HepG2 (cell line): ENCODE results near the gene MRPS7. TPM values are rescaled to one million over a fixed set of nuclear protein-coding genes. Genes with fewer than 3 reads are reported as not detected.

Experiments
- GABPA ChIP-seq, 2 experiments: IDR thresholded peaks; 2 replicates each; pipeline ENCODE4 v1.6.1; 2011 to 2016; ENCODE audit warnings: low read depth in 2 of 2, low read length in 1 of 2, missing biosample characterization in 1 of 2, missing genetic modification characterization in 1 of 2
- HOXA7 ChIP-seq: sonication (generic); formaldehyde crosslinking; IDR thresholded peaks from 2 replicates; pipeline ENCODE4 v1.8.1; 2022; ENCODE audit warnings: mild to moderate bottlenecking, missing genetic modification reagents, moderate library complexity
- NCOA2 ChIP-seq: sonication (generic); formaldehyde crosslinking; IDR thresholded peaks from 2 replicates; pipeline ENCODE4 v1.8.0; 2022; ENCODE audit warnings: inconsistent platforms
- NFYC ChIP-seq: IDR thresholded peaks from 2 replicates; pipeline ENCODE4 v1.6.1; 2016; ENCODE audit warnings: missing genetic modification reagents, missing compliant biosample characterization
- NR2F1 ChIP-seq, 2 experiments: fragments of 450-650 bp in 1 of 2; formaldehyde crosslinking in 1 of 2; IDR thresholded peaks; 2 replicates each; pipeline versions ENCODE4 v1.5.0 to v1.6.1; 2016 to 2020; ENCODE audit warnings: mild to moderate bottlenecking in 1 of 2, missing compliant biosample characterization in 1 of 2, missing genetic modification reagents in 1 of 2, moderate library complexity in 1 of 2
- SMAD3 ChIP-seq: sonication (generic); formaldehyde crosslinking; IDR thresholded peaks from 2 replicates; pipeline ENCODE4 v1.4.0; 2020; ENCODE audit warnings: missing genetic modification reagents
- ZNF251 ChIP-seq: sonication (generic); formaldehyde crosslinking; IDR thresholded peaks from 2 replicates; pipeline ENCODE4 v1.9.0; 2021; ENCODE audit warnings: mild to moderate bottlenecking, missing genetic modification reagents
- ZNF256 ChIP-seq: sonication (generic); formaldehyde crosslinking; conservative IDR thresholded peaks from 2 replicates; pipeline ENCODE4 v1.4.0; 2020; ENCODE audit warnings: missing genetic modification reagents
- ZNF33B ChIP-seq: sonication (generic); formaldehyde crosslinking; IDR thresholded peaks from 2 replicates; pipeline ENCODE4 v1.5.1; 2020; ENCODE audit warnings: mild to moderate bottlenecking, missing genetic modification reagents
- ZNF382 ChIP-seq: sonication (generic); formaldehyde crosslinking; IDR thresholded peaks from 2 replicates; pipeline ENCODE4 v1.5.0; 2020; ENCODE audit warnings: missing genetic modification reagents, mild to moderate bottlenecking, borderline replicate concordance
- ZNF383 ChIP-seq: sonication (generic); formaldehyde crosslinking; IDR thresholded peaks from 2 replicates; pipeline ENCODE4 v1.4.0; 2020; ENCODE audit warnings: missing genetic modification reagents, mild to moderate bottlenecking, borderline replicate concordance
- ZNF446 ChIP-seq: sonication (generic); formaldehyde crosslinking; IDR thresholded peaks from 2 replicates; pipeline ENCODE4 v1.5.0; 2020; ENCODE audit warnings: mild to moderate bottlenecking, missing genetic modification reagents
- ZNF572 ChIP-seq: sonication (generic); formaldehyde crosslinking; IDR thresholded peaks from 2 replicates; pipeline ENCODE4 v1.5.1; 2020; ENCODE audit warnings: mild to moderate bottlenecking, missing genetic modification reagents
- ZNF615 ChIP-seq: sonication (generic); formaldehyde crosslinking; IDR thresholded peaks from 2 replicates; pipeline ENCODE4 v1.5.0; 2020; ENCODE audit warnings: mild to moderate bottlenecking, missing genetic modification reagents, borderline replicate concordance
- ZNF713 ChIP-seq: sonication (generic); formaldehyde crosslinking; IDR thresholded peaks from 2 replicates; pipeline ENCODE4 v1.4.0; 2020; ENCODE audit warnings: mild to moderate bottlenecking, missing genetic modification reagents
- polyA plus RNA-seq, 8 experiments: library from polyadenylated mRNA; depleted of rRNA in 3 of 8; stranded (reverse) in 7 of 8; unstranded in 1 of 8; fragments of >200 nt; fragmentation: Illumina TruSeq in 4 of 8; extraction: Trizol in 4 of 8; gene quantifications; 2 replicates each; pipeline versions ENCODE4 v1.2.1 to v1.2.3, GENCODE V29; 2011 to 2016; ENCODE audit warnings: low read depth in 4 of 8, missing spikeins in 1 of 8, mixed read lengths in 1 of 8; ENCODE audit not compliant: insufficient read depth in 1 of 8
- total RNA-seq, 5 experiments: library from RNA; depleted of rRNA; stranded (reverse); fragments of >200 nt; fragmentation: Illumina TruSeq; extraction: Trizol; gene quantifications; 2 replicates each; pipeline ENCODE4 v1.2.3, GENCODE V29; 2016; ENCODE audit warnings: low read depth in 1 of 5
- TF ChIP-seq, protein P1 (sequence below): sonication (generic); formaldehyde crosslinking; IDR thresholded peaks from 2 replicates; pipeline ENCODE4 v1.5.0; 2020; ENCODE audit warnings: mild to moderate bottlenecking, missing genetic modification reagents
- TF ChIP-seq, protein P2 (sequence below): IDR thresholded peaks from 2 replicates; pipeline ENCODE4 v1.6.1; 2012; ENCODE audit warnings: inconsistent platforms
- TF ChIP-seq, protein P3 (sequence below): sonication (generic); formaldehyde crosslinking; IDR thresholded peaks from 2 replicates; pipeline ENCODE4 v1.4.0; 2020; ENCODE audit warnings: missing genetic modification reagents
- TF ChIP-seq, protein P4 (sequence below): sonication (generic); formaldehyde crosslinking; IDR thresholded peaks from 2 replicates; pipeline ENCODE4 v1.5.0; 2020; ENCODE audit warnings: mild to moderate bottlenecking, missing genetic modification reagents
- TF ChIP-seq, protein P5 (sequence below): sonication (generic); formaldehyde crosslinking; conservative IDR thresholded peaks from 2 replicates; pipeline ENCODE4 v1.4.0; 2020; ENCODE audit warnings: missing genetic modification reagents
- TF ChIP-seq, protein P6 (sequence below): sonication (generic); formaldehyde crosslinking; IDR thresholded peaks from 2 replicates; pipeline ENCODE4 v1.8.1; 2023; ENCODE audit warnings: mild to moderate bottlenecking, moderate library complexity, missing genetic modification reagents

The MRPS7 gene
- total and polyA plus RNA-seq, 2 of the 13 experiments (the other 11 are each of a cell fraction or from before 2014, with no cell fraction given), result 97.0 to 162 TPM

DNA sequence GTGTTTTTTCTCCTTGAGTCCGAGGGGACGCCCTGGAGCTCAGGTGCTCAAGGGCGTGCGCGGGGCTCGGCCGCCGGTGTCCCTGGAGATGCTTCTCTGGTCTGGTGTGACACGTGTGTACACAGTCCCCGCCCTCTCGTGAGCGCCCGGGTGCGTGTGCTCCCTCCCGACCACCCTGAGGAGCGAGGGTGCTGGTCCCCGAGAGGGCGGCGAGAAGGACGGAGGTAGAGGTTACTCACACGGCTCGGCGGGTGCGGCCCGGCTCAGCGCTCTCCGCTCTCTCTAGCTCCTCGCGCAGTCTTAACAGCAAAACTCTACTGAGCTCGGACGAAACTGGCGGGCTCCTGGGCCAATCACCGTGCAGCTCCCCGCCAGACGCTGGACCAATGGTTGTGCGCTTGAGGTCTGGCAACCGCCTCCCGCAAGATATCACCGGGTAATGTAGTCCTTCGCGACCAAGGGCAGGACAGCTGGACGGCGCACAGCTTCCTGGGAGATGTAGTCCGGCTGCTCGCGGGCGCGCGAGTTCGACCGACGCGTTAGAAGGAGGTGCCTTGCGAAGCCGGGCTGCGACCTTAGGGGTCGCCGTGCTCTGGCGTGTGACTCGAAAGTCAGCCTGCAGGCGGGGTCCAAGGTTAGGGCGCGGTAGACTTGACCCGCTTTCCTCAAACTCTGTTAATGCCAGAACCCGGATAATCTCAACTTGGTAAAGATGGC, 27.6 kb downstream of the MRPS7 start, which contains the start of gene SLC25A19 (continued):
- TF ChIP-seq SMAD3 (CRISPR knock-in tag) (peak; percentile 85; the same call in 1 of the 2 replicates), ZNF256 (CRISPR knock-in tag) (no peak), HOXA7 (CRISPR knock-in tag) (no peak), NR2F1 (CRISPR knock-in tag; IDR thresholded peaks at IDR 0.05) (peak; percentile 49 to 65; a peak in 2 of 4 replicates), ZNF572 (peak; percentile 18; the same call in 1 of the 2 replicates), NCOA2 (peak; percentile 59; the same call in 1 of the 2 replicates), ZNF713 (CRISPR knock-in tag) (no peak; the same call in 1 of the 2 replicates), ZNF382 (CRISPR knock-in tag) (no peak), ZNF446 (CRISPR knock-in tag) (no peak; the same call in 1 of the 2 replicates), ZNF33B (CRISPR knock-in tag) (no peak; the same call in 1 of the 2 replicates), NFYC (CRISPR knock-in tag) (peak; percentile 100), GABPA (IDR thresholded peaks at IDR 0.05; ENCODE audit: low read depth, low read length) (peak; percentile 49; the same call in 1 of the 2 replicates), GABPA (CRISPR knock-in tag; IDR thresholded peaks at IDR 0.05; ENCODE audit: low read depth) (peak; percentile 89), ZNF251 (CRISPR knock-in tag) (no peak), ZNF615 (CRISPR knock-in tag) (no peak; the same call in 1 of the 2 replicates), ZNF383 (CRISPR knock-in tag) (peak; percentile 76; the same call in 1 of the 2 replicates)
- TF ChIP-seq, protein P1, sequence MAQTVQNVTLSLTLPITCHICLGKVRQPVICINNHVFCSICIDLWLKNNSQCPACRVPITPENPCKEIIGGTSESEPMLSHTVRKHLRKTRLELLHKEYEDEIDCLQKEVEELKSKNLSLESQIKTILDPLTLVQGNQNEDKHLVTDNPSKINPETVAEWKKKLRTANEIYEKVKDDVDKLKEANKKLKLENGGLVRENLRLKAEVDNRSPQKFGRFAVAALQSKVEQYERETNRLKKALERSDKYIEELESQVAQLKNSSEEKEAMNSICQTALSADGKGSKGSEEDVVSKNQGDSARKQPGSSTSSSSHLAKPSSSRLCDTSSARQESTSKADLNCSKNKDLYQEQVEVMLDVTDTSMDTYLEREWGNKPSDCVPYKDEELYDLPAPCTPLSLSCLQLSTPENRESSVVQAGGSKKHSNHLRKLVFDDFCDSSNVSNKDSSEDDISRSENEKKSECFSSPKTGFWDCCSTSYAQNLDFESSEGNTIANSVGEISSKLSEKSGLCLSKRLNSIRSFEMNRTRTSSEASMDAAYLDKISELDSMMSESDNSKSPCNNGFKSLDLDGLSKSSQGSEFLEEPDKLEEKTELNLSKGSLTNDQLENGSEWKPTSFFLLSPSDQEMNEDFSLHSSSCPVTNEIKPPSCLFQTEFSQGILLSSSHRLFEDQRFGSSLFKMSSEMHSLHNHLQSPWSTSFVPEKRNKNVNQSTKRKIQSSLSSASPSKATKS (CRISPR knock-in tag), result no peak
- TF ChIP-seq, protein P2, sequence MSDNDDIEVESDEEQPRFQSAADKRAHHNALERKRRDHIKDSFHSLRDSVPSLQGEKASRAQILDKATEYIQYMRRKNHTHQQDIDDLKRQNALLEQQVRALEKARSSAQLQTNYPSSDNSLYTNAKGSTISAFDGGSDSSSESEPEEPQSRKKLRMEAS, result peak; percentile 89
- TF ChIP-seq, protein P3, sequence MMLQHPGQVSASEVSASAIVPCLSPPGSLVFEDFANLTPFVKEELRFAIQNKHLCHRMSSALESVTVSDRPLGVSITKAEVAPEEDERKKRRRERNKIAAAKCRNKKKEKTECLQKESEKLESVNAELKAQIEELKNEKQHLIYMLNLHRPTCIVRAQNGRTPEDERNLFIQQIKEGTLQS (CRISPR knock-in tag), result no peak; the same call in none of the 2 replicates
- TF ChIP-seq, protein P4, sequence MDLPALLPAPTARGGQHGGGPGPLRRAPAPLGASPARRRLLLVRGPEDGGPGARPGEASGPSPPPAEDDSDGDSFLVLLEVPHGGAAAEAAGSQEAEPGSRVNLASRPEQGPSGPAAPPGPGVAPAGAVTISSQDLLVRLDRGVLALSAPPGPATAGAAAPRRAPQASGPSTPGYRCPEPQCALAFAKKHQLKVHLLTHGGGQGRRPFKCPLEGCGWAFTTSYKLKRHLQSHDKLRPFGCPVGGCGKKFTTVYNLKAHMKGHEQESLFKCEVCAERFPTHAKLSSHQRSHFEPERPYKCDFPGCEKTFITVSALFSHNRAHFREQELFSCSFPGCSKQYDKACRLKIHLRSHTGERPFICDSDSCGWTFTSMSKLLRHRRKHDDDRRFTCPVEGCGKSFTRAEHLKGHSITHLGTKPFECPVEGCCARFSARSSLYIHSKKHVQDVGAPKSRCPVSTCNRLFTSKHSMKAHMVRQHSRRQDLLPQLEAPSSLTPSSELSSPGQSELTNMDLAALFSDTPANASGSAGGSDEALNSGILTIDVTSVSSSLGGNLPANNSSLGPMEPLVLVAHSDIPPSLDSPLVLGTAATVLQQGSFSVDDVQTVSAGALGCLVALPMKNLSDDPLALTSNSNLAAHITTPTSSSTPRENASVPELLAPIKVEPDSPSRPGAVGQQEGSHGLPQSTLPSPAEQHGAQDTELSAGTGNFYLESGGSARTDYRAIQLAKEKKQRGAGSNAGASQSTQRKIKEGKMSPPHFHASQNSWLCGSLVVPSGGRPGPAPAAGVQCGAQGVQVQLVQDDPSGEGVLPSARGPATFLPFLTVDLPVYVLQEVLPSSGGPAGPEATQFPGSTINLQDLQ (CRISPR knock-in tag), result peak; percentile 94; the same call in 1 of the 2 replicates
- TF ChIP-seq, protein P5, sequence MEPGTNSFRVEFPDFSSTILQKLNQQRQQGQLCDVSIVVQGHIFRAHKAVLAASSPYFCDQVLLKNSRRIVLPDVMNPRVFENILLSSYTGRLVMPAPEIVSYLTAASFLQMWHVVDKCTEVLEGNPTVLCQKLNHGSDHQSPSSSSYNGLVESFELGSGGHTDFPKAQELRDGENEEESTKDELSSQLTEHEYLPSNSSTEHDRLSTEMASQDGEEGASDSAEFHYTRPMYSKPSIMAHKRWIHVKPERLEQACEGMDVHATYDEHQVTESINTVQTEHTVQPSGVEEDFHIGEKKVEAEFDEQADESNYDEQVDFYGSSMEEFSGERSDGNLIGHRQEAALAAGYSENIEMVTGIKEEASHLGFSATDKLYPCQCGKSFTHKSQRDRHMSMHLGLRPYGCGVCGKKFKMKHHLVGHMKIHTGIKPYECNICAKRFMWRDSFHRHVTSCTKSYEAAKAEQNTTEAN (CRISPR knock-in tag), result no peak
- TF ChIP-seq, protein P6, sequence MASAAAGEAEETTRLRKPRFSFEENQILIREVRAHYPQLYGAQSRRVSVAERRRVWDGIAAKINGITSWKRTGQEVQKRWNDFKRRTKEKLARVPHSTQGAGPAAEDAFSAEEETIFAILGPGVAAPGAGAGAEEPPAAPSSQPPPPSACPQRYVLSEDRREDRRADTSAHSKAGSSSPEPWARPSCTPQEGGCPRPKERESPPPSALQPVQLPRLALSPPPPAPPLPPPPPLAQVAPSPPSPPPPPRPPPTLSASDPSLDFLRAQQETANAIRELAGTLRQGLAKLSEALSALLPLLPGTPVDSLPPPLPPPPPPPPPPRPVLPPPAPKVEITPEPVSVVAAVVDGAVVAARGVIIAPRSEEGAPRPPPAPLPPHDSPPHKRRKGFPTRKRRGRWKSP (CRISPR knock-in tag), result peak; percentile 87
